Frontal cortex (tissue), 4 donors: ENCODE data around the gene GPR34. TPM values are rescaled to one million over a fixed set of nuclear protein-coding genes. Genes with fewer than 3 reads are reported as not detected.
"Not testable (repeated sequence)": the region's sequence is repeated elsewhere in the genome, so short reads cannot be mapped to it uniquely, and the experiment has no call there.

ENCODE experiments used
- DNase-seq, 2 donors: peaks; one replicate each; pipeline ENCODE4 v3.0.0; 2012; ENCODE audit warnings: low spot score in 2 of 2
- FAIRE-seq: peaks from 2 replicates; lab custom pipeline; 2012; peaks lifted over from hg19 to GRCh38; lab: Jason Lieb, UNC
- total RNA-seq: library from RNA; depleted of rRNA; stranded (reverse); fragments of >200 nt; gene quantifications from one replicate; pipeline ENCODE4 v1.2.3, GENCODE V29; 2014
- donor health status: control.
- donor health status: control.
- donor health status: control.

GPR34 gene
- total RNA-seq, 1 donor from 2014 or later = 7.3 TPM

DNA sequence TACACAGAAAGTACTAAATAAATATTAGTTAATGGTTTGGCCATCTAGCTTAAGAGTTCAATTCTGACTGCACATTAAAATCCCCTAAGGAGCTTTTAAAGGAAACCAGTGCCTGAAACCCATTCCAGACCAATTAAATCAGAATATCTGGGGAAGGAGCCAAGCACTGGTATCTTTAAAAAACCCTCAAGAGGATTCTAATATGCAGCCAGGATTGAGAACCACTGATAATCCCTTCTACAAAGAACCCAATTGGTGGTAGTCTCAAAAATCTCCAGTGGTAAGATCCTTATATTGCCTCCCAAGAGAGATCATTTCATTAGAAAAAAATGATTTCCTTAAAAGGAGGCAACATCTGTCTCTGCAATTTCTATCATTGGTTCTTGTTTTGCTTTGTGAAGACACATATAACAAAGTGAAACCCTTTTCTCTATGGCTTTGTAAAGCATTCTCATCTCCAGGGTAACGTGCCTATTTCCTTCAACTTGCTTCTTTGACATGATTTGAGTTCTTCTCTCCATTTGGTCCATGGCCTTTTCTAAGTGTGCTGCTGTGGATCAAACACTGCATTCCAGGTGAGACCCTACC lies 3.5 kb downstream of the GPR34 start:
- no peak for FAIRE-seq
- no peak for DNase-seq

DNA sequence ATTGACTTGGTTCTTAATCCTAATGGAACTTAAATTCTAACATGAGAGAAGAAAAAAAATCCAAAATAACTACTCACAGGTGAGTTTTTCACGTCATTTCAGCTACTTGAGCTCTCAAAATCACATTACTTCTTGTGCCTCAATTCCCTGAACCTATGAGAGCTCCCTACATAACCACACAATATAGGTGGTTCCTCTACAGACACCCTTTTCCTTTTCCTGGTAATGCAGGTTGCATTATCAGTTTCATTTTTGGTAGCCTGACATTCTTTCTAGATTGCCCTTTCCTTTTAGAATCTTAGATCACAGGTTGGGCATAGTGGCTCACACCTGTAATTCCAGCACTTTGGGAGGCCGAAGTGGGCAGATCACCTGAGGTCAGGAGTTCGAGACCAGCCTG lies 4.3 kb downstream of the GPR34 start:
- FAIRE-seq = no peak
- no peak for DNase-seq

DNA sequence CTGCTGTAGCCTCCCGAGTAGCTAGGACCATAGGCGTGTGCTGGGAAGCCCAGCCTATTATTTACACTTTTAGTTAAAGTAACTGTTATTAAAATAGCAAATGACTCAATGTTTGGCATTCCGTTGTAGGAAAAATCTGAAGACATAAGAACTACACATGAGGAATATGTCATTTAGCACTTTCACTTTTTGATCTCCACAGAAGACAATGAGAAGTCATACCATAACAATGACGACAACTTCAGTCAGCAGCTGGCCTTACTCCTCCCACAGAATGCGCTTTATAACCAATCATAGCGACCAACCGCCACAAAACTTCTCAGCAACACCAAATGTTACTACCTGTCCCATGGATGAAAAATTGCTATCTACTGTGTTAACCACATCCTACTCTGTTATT lies 6.7 kb downstream of the GPR34 start:
- FAIRE-seq = no peak
- no peak for DNase-seq

DNA sequence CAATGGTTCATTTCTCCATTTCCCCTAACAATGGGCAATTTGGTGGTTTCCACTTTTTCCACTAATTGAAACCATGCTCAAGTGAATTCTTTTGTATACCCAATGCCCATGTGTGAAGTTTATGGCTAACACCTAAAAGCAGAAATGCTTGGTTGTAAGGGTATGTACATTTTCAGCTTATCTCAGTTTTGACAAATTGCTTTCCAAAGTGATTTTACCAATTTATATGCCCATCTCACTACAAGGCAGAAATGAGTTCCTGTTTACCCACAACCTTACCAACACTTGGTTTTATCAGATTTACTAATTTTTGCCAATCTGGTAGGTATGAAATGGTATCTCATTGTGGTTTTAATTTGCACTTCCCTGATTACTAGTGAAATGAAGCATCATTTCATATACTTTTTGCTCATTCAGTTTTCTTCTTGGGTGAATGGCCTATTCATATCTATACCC lies 14.8 kb downstream of the GPR34 start:
- no peak for FAIRE-seq
- DNase-seq = no peak

- FAIRE-seq = no peak
Observed at GRCh38 chrX:41705042-41705441, 16.3 kb downstream of the GPR34 start.

DNA sequence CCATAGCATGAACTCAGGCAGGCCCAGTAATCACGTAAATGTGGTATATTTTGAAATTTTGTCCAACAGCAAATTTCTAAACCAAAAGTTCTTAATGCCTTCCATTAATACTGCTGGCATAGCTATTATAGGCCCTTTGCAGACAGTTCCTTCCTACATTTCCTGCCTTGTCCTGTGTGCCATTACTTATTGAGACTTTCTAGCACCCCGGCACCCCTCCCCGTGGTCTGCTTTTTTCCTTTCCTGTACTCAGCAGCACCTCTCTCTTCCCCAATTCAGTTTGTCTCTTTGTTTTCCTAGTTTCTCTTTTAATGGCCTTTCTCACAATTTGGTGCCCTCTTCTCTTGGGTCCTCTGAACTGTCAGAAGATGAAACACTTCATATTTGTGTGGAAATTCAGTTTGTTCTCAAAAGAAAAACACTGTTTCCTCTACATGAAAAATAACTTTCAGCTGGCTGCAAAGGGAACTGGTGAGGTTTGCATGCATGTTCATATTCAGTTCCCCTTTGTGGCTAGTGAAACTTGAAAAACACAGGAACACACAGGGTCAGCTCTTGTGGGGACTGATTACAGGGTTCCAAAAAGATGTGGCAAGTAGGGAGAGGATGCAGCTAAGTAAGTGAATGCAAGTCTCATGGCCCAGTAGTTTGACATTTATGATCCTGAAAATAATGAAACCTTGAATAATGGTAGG lies 17.1 kb downstream of the GPR34 start:
- no peak for DNase-seq
- no peak for FAIRE-seq

More at GRCh38 chrX:41705042-41705441, 16.3 kb downstream of the GPR34 start:
- DNase-seq = no peak

GRCh38 chrX:41707218-41707617 lies 18.4 kb downstream of the GPR34 start:
- no peak for DNase-seq
- FAIRE-seq = no peak

DNA sequence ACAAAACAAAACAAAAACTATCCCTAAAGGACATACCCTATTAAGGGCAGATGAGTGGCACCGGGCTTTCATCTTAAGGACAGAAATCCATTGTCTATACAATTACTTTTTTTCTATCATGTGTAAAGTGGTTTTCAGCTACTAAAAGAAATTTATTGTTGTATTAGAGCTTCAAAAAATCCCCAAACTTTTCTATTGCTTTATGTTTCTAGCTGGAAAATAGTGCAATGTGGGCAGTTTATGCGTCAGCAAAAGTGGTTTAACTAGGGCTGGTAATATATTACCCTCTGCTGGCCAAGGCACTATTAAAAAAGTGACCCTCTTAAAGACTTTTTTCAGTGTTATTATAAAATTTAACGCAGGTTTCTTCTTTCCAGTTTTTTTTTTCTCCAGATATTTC lies 19.7 kb downstream of the GPR34 start:
- FAIRE-seq = no peak

GRCh38 chrX:41711021-41711667 lies 22.4 kb downstream of the GPR34 start:
- DNase-seq = no peak
- FAIRE-seq = no peak

More for the DNA sequence above, 19.7 kb downstream of the GPR34 start:
- no peak for DNase-seq

DNA sequence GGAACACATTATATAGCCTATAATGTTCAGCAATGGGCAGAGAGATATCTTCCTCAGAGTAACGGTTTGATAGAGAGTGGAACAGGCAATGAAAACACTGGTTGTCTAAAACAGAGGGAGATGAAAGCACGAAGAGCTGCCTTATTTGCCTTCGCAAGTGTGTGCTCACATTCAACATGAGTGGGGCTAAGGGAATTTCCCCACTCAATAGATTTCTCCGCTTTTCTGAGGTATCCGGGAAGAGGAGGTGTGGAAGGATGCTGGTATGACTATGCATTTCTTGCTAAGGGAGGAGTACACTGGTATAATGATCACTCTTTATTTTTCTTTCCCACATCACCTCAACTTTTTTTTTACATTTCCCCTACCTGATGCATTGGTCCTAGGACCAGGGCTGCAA lies 27.4 kb downstream of the GPR34 start:
- FAIRE-seq = no peak

GRCh38 chrX:41716767-41717473 lies 28.1 kb downstream of the GPR34 start:
- DNase-seq (no peak), FAIRE-seq (no peak)

More for the DNA sequence above, 27.4 kb downstream of the GPR34 start:
- no peak for DNase-seq

- FAIRE-seq (no peak), DNase-seq (no peak)
Observed at GRCh38 chrX:41718481-41719235, 29.9 kb downstream of the GPR34 start.

- DNase-seq, FAIRE-seq: not testable (repeated sequence)
Observed at GRCh38 chrX:41719610-41720009, 30.8 kb downstream of the GPR34 start.

GRCh38 chrX:41720125-41720779 lies 31.5 kb downstream of the GPR34 start:
- FAIRE-seq = no peak

DNA sequence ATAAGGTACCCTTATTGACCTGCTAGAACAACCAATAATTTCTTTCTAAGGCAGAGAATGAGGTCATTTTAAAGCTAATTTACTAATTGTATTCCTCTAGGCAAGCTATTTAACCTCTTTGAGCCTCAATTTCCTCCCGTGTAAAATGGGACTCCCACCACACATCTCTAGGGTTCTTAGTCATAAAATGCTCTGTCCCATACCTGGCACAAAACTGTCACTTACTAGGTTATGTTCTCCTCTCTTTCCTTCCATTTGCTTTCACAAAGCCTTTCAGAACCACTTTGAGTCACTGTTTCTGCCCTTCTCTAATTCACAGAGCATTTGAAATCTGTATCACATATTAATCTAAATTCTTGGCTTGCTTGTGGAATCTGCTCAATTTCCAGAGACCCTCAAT lies 32.8 kb downstream of the GPR34 start:
- no peak for FAIRE-seq
- no peak for DNase-seq

More at GRCh38 chrX:41720125-41720779, 31.5 kb downstream of the GPR34 start:
- DNase-seq = no peak

- no peak for FAIRE-seq
Observed at GRCh38 chrX:41722214-41722613, 33.4 kb downstream of the GPR34 start.

DNA sequence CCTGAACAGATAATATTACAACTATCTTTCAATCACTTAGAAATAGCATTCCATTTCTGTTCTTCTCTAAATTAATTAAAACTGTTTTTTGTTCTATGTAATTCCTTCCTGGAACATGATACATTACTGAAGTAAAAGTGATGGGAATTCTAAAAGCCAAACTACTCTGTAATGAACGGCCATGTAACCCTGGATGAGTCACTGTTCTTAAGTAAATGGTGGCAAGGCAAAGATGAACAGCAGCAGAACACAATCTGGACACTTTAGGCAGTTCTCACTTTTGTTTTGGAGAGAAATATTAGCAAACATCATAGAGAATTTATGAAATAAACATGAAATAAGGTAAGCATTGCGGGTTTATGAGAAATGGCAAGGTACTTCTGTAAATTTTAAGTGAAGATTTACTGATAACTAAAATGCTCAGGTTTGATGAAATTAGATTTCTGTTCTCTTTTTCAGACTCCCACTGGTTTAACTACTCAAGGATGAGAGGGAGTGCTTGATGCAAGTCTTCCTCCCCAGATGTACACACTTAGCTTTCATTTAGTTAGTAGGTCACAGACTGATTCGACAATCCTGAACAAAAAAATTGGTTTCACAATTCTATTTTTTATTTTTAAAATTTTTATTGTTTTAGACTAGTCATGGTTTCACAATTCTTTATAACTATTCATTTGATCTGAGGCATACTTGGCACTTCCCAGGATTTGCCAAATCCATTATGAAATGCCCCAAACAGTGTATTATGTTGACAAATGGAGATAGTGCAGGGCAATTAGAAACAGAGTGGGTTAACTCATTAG lies 34.2 kb downstream of the GPR34 start:
- DNase-seq (no peak), FAIRE-seq (no peak)

More at GRCh38 chrX:41722214-41722613, 33.4 kb downstream of the GPR34 start:
- DNase-seq = no peak

DNA sequence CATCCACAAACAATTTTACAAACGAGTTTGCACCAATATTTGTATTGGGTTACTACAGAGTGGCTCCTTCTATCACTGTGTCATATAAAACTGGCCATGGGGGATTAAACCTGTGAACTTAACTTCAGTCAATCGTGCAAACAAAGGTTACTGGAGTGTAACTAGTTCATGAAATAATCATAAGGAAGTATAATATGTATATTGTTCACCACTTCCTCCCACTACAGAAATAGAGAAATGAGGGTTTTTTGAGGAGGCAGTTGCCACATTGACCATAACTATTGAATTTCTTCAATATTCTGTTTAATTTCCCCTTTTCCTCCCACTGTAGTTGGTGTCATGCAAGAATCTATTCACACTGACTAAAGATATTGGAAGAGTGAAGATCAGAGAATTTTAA lies 35.1 kb downstream of the GPR34 start, which contains the start of gene GPR82:
Gene GPR82, plus strand, starts transcription at position 356 of the 400 bp plus-strand sequence. CDS start 2,846 bp downstream, outside the sequence.
- DNase-seq (no peak), FAIRE-seq (no peak)
